HG03354 (cell line): Measurements from ENCODE around the gene AFAP1.
A peak's percentile ranks its signal among the peaks of the same experiment; 100 is the strongest.

ENCODE experiments used
- ATAC-seq: cut with Tn5 transposase; IDR thresholded peaks from one replicate; pipeline ENCODE4 v1.9.1; 2021; ENCODE audit warnings: mild to moderate bottlenecking; ENCODE audit not compliant: unreplicated experiment, poor library complexity, severe bottlenecking

AFAP1 gene

GRCh38 chr4:7814451-7814850 lies 125.2 kb downstream of the AFAP1 start:
- no peak for ATAC-seq

- ATAC-seq: no peak
These were observed 126.0 kb downstream of the AFAP1 start for GRCh38 chr4:7813674-7814073.

GRCh38 chr4:7812921-7813320 lies 126.7 kb downstream of the AFAP1 start:
- no peak for ATAC-seq

GRCh38 chr4:7812231-7812857 lies 127.3 kb downstream of the AFAP1 start:
- no peak for ATAC-seq

GRCh38 chr4:7811536-7812191 lies 128.0 kb downstream of the AFAP1 start:
- no peak for ATAC-seq

GRCh38 chr4:7810783-7811535 lies 128.7 kb downstream of the AFAP1 start:
- ATAC-seq: no peak

GRCh38 chr4:7808752-7809151 lies 130.9 kb downstream of the AFAP1 start:
- ATAC-seq: no peak

GRCh38 chr4:7808181-7808580 lies 131.5 kb downstream of the AFAP1 start:
- no peak for ATAC-seq

GRCh38 chr4:7807351-7807921 lies 132.2 kb downstream of the AFAP1 start:
- ATAC-seq: no peak

- ATAC-seq: no peak
These were observed 133.1 kb downstream of the AFAP1 start for GRCh38 chr4:7806338-7807090.

GRCh38 chr4:7805533-7806337 lies 133.9 kb downstream of the AFAP1 start:
- no peak for ATAC-seq

- ATAC-seq: no peak
These were observed 134.8 kb downstream of the AFAP1 start for GRCh38 chr4:7804756-7805385.

- peak; percentile 61 for ATAC-seq
These were observed 135.5 kb downstream of the AFAP1 start for GRCh38 chr4:7803992-7804755.

- ATAC-seq: no peak
These were observed 136.3 kb downstream of the AFAP1 start for GRCh38 chr4:7803371-7803770.

GRCh38 chr4:7802093-7802726 lies 137.5 kb downstream of the AFAP1 start:
- peak; percentile 93 for ATAC-seq

GRCh38 chr4:7801641-7802040 lies 138.0 kb downstream of the AFAP1 start:
- no peak for ATAC-seq

- ATAC-seq: no peak
These were observed 138.7 kb downstream of the AFAP1 start for GRCh38 chr4:7801001-7801400.

- ATAC-seq: no peak
These were observed 139.3 kb downstream of the AFAP1 start for GRCh38 chr4:7800410-7800809.
